HG03159 (cell line): ENCODE results near the gene USB1.
"Not testable (repeated sequence)": the region's sequence is repeated elsewhere in the genome, so short reads cannot be mapped to it uniquely, and the experiment has no call there.

Source experiments
- ATAC-seq: cut with Tn5 transposase; IDR thresholded peaks from one replicate; pipeline ENCODE4 v1.9.1; 2021; ENCODE audit warnings: mild to moderate bottlenecking, moderate library complexity; ENCODE audit not compliant: unreplicated experiment

Gene USB1

DNA sequence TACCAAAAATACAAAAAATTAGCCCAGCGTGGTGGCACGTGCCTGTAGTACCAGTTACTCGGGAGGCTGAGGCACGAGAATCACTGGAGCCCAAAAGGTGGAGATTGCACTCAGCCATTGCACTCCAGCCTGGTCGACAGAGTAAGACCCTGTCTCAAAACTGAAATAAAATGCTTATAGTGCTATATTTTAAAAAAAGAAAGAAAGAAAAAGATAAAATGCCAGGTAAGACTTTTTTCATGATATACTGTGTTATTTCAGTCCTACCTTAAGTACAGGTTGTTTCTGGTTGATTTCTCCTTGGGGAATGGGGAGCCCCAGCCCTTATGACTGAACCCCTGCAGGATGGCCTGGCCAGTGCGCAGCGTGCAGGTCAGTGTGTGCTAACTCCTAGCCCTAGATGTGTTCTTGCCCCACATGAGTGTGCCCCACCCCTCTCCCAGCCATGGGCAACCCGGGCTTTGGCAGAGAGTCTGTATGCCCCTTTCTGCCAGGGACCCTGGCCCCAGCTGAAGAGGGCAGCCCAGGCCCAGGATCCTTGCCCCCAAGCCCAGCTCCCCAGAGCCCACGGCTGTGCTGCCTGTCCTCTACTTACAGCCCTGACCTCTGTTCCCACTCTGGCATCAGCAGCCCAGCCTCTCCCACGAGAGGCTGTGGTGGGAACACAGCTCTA, 31.6 kb upstream of the USB1 start:
- no peak for ATAC-seq

DNA sequence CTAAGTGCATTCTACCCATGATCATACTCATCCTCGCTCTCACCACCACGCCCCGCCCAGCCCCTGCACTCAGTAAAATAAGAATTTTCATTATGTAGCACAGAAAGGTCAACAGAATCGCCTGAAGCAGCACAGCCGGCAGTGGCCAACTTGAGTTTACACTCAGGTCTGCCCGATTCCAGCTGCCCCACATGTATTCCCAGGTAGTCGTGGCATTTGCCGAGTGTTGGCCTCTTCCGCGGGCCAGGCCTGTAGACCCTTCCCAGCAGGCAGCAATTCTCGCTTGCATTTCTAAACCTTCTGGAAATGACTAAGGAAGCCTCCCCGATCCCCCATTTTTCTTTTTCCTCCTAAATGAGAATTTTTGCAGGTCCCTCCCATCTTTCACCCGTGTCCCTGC, 30.9 kb upstream of the USB1 start:
- no peak for ATAC-seq

DNA sequence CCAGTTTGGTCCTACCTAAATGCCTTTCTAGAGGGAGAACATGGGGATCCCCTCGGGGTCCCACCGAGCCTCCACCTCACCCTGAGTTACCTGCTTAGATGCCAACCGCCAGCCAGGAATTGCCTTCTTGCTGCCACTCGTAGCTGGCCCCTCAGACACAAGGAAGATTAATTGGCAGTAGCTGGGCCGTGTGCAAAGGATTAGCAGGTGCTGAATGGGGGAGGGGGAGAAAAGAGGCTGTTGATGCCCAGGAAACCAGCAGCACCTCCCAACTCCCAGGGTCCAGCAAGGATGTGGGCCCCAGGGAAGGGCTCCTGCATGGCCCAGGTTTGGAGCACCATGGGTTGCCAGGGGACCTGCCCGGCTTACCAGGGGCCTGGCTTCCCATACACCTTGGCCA, 30.2 kb upstream of the USB1 start, which contains the start of gene CNGB1:
Gene CNGB1 (minus strand): TSS at position 159 of the 400 bp plus-strand sequence. CDS start 3,842 bp downstream, outside the sequence.
- ATAC-seq = no peak

DNA sequence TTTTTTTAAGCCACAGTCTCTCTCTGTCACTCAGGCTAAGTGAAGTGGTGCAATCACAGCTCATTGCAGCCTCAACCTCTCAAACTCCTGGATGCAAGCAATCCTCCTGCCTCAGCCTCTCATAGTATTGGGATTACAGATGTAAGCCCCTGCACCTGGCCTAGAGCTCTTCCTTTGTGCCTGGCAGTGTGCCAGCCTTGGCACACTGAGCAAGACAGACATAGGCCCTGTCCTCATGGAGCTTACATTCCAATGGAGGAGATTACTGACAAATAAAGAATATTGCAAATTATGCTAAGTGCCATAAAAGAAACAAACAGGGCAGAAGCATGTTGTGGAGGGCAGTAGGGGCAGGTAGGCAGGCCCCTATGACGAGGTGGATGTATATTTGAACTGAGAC, 29.4 kb upstream of the USB1 start:
- ATAC-seq = no peak

DNA sequence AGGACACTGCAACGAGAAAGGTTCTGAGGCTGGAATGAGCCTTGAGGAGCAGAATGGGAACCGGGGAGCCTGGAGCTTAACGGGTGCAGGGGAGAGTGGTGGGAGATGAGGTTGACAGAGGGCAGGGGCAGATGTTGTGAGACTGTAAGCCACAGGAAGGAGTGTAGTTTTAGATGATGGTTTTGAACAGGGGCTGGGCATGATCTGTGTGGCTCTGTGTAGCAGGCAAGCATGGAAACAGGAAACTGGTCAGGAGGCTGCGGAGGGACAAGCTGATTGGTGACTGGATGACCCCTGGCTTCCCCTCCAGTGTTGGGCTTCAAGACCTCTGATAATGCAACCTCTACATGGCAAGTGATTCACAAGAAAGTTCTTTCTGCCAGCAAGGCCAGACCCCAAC, 28.9 kb upstream of the USB1 start:
- ATAC-seq = no peak

DNA sequence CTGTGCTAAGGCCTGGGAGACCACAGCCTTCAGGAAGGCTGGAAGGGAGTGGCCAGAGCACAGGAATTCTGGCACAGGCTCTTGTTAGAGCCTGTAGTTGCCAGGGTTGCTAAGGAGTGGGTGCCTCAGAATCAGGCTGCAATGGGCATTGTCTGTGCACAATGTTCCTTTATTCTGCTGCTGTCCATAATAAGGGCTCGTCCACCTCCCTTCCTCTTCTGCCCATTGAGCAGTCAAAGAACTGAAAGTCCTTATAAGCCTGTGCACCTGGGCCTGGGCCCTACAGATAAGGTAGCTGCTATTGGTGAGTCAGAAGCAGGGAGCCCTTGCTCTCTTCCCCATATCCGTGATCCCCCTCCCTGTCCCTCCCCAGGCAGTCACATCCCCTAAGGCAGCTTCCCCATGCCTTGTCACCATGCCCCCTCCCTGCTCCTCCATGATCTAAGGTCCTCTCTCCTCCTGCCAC, 24.8 kb upstream of the USB1 start:
- ATAC-seq = no peak

DNA sequence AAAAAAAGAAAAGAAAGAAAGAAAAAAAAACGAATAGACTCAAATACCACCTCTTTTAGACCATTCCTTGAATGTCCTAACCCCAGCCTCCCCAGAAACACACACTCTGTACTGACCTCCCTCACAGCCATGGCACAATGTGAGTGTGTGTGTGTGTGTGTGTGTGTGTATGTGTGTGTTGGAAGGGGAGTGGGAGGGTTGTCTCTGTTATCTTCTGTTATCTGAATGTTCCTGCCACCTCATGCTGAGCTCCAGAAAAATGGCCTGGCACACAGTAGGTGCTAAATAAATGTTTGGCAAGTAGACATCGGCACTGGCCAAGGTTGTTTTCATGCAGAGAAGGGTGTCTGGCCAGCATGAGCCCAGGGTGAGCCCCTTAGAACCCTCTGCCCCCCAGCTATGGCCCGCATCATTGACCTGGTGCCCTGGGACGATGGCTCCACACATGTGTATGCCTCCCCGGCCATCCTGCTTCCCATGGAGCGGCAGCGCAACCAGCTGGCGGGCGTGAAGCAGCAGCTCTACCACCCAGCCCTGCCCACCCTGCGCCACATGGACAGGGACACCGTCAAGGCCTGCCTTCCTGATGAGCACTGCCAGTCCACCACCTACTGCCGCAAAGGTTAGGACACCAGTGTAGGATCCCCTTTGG, 23.7 kb upstream of the USB1 start:
- no peak for ATAC-seq

DNA sequence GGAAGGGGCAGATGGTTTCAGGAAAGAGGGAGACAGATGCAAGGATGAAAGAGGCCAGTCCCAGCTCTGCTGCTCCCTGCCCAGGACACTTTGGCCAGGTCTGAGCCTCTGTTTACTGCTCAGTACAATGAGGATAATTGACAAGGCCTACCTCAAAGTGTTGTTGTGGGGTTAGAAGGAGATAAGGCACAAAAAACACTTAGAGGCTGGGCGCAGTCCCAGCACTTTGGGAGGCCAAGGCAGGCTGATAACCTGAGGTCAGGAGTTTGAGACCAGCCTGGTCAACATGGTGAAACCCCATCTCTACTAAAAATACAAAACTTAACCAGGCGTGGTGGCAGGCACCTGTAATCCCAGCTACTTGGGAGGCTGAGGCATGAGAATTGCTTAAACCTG, 23.1 kb upstream of the USB1 start:
- ATAC-seq = not testable (repeated sequence)

DNA sequence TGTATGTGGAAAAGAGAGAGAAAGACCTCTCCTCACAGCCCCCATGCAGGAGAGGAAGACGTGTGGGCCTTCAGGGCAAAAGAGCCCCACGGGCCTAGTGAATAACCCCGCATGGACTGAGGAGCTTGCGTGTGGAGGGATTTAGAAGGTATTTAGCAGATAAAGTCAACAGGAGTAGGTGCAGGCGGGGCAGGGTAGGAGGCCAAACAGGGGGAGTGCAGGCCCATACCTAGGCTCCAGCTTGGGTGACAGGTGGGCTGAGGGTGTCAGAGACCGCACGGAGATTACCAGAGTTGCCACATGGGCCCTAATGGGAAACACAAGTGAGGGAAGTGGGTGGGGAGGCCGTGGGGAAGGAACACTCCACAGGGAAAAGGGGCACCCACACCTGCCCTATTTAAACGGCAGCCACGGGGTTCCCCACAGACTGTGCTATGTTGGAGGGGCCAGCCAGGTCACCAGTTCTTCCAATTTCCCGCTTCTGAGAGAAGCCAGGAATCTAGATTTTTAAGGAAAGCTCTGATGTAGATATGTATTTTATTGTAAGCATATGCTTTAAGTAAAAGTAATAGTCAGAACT, 22.1 kb upstream of the USB1 start:
- ATAC-seq = no peak

DNA sequence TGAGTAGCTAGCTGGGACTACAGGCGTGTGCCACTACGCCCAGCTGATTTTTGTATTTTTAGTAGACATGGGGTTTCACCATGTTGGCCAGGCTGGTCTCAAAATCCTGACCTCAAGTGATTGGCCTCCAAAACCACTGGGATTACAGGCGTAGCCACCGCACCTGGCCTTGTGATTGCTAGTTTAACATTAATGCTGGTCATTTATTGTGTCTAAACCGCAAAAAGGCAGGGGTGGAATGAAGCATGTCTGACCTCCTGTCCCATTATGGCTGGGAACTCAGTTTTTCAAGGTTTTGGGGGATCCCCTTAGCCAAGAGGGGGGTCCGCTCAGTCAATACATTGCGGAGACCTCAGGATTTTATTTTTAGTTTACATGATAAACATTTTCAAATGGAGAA, 19.6 kb upstream of the USB1 start:
- ATAC-seq = no peak

DNA sequence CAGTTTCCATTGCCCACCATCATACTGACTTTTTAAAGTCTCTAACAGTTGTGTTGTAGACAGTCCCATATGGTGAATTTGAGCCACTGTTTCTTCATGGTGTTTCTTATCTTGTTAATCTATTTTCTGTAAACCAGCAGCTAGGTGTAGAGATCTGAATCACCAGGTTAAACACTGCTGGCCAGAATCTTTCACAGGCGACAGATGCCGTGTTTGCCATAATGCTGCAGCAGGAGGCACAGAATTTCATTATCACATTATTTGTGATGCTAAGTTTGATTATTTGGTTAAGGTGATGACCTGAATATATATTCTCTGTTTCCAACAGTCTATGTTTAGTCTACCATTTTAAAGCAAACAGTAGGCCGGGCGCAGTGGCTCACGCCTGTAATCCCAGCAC, 18.8 kb upstream of the USB1 start:
- no peak for ATAC-seq

DNA sequence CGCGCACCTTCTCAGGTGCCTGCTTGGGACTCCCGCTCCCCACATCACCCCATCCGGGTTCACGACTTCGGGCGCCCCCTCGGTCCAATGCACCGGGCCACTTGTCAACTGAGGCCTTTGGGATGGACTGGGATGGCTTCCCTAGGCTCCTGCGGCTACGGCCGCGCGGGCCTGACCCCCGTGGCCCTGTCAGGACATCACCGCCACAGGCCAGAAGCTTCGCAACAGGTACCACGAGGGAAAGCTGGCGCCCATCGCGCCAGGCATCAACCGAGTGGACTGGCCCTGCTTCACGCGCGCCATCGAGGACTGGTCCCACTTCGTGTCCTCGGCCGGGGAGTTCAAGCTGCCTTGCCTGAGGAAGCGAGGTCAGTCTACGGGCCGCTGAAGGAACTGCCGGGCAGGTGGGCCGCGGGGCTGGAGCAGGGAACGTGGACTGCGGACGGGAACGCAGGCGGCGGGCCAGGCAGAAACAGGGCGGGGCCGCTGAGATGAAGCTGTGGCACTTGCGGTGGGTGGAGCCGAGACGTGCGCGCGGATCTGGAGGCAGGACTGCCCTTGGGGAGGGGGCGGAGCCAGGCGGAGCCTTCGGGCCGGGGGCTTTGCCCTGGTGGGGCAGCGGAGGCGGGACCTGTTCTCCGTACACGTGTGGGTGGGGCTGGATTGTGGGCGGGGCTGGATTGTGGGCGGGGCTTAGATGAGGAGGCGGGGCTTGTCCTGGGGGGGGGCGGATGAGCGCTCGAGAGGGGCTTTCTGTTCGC, 16.6 kb upstream of the USB1 start:
- ATAC-seq = peak; percentile 85

DNA sequence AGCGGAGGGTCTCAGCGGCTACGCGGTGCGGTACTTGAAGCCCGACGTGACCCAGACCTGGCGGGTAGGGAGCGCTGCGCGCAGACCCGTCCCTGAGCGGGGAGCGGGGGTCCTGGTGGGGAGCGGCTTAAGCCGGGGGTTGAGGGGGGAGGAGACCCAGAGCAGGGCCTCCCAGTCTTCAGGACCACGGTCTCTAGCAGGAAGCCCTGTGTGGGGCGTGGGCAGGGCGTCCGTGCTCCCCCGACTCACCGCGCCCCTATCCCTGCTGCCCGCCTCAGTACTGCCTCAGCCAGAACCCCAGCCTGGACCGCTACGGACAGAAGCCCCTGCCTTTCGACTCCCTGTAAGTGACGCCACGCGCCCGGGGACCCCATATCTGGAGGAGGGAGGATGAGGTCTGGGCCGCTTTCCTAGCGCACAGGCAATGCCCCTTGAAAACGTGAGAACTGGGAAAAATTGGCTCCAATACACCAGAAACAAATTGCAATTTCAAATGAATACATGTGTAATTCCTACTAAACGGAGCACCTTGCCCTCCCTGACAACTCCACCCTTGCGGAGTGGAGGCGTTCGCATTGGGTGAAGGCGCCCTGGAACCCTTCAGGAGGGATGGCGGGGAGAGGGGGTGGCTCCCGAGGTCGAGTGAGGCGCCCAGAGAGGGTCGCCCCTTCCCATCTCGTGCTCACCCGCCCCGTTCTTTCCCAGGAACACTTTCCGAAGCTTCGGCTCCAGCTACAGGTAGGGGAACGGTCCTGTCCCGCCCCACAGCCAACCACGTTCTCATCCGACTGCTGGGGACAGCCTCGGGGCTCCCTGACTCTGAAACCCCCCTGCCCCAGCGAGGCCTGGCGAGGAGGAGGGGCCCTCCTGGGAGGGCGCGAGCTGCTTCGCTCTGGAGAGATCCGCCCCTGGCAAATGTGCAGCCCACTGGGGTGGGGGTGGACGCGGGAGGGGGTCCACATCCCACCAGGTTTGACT, 15.7 kb upstream of the USB1 start:
- peak; percentile 16 for ATAC-seq

DNA sequence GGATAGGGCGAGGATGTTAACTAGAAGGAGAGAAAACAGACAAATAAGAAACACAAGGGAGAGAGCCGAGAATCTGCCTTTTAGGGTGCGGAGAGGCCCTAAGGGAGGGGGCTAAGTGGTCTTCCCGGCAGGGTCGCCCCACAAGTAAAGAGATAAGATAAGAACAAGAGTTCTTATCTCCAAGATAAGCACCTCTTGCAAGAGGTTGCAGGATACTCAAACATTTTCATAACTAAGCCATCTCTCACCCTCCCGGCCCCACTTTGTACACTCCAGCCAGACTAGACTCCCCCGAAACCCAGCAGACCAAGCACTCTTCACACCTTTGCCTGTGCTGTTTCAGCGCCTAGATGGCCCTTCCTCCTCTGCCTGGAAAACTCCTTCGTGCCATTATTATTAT, 15.0 kb upstream of the USB1 start:
- ATAC-seq = no peak

DNA sequence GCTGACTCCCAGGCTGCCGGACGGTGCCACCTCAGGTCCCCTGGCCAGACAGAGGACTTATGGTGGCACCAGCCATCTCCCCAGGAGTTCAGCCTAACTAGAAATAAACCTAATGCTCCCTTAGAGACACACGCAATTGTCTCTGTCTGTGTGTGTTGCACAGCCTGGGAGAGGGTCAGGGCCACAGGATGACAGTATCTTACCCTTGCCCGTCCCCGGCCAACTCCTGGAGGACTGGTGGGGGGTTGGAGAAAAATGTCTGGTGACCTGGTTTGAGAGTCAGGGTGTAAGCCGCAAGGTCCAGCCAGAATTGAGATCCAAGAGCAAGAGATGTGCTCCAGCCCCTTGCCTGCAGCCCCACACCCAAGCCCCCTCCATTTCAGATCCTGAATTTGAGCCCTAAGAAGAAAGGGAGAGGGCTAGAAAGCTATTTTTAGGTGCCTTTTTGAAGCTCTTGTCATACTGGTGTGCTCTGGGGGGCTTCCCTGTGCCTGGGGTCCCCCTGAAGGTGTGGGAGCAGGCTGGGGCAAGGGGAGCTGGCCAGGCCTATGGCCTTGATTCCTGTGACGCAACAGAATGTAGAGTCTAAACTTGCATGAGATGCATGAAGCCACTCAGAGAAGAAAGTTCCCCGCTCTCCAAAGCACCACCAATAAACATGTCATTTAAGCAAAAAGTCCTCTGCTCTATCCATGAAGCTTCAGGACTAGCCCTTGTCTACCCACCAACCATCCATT, 13.6 kb upstream of the USB1 start:
- ATAC-seq = no peak

DNA sequence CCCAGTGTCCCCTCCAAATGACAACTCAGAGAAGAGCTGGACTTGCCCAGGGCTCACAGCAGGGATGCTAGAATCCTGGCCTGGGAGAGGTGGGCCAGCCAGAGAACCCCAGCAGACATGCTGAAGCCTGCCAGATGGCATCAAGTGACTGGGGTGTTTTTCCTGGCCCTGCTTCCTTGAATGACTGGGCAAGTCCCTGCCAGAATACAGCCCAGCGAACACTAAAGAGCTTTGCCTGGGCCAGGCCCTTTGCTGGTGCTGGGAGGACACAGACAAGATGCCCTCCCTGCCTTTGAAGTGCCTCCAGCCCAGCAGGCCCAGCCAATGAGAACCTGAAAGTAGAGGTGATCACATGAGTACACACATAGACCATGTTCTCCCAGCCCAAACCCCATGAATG, 12.3 kb upstream of the USB1 start:
- no peak for ATAC-seq

DNA sequence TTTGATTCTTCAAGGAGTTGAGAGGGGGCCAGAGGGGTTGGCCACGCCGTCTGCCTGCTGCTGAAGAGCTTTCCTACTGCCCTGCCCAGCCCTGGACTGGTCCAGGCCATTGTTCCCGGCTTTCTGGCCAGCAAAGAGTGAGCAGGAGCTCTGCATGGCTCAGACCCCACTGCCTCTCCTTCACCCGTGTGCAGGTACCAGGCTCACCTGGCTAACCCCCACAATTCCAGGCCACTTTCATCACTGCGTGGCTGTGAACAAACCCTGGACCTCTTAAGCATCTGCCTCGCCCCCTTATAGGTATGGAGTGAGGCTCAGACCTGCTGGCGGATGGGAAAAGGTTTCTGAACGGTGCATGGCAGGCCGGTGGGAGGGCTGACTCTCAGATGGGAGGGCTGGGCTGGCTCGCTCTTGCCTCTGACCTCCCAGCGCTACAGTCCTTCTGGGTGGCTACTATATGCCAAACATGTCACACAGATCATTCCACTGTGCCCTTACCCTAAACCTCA, 9.6 kb upstream of the USB1 start:
- no peak for ATAC-seq

DNA sequence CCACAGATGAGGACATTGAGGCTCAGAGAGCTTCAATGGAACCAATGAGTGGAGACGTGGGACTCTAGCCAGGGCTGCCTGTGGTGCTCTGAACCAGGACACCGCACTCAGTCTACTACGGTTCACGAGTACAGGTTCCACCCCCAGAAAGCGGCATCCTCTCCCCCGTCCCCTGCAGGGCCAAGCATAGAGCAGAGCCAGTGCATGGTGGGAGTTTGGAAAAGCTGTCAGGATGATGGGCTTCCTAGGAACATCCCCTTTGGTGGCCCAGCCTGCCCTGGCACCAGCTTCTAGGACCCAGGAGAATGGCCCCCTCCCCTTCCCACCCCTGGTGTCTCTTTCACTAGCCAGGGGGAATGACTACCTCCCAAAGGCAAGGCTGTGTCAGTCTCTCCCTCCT, 9.1 kb upstream of the USB1 start:
- ATAC-seq = no peak

DNA sequence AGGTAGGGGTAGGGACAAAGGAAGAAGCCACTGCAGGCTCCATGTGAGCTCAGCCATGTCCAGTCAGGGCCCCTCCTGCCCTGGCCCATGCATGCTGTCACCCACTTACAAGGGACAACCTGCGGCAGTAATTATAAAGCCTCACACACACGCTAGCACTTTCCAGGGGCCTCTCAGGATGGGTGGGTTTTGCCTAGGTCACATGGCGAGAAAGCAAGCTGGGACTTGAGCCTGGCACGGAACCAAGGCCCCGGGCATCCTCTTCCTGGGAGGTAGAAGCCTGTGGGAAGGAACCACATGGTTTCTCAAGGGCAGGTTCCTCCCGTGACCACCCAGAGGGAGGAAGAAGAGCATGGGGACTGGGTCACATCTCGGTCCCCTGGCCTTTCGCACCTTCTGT, 7.8 kb upstream of the USB1 start:
- no peak for ATAC-seq

DNA sequence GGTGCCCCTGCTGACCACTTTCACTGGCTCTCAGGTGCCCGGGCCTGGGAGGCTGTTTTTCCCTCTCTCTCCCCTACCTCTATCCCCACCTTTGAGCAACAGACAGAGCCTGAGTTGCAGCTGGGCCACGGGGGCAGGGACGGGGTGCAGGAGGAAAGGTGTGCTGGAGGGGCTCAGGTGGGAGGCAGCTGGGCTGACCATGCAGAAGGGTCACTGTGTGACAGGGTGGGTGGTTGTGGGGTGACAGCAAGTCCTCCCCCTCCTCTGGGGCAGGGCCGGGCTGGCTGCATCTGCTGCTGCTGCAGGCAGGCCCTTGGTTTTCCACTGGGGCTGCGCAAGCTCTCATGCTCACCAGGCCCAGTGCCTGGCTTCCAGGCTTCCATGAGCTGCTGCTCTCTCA, 7.3 kb upstream of the USB1 start:
- no peak for ATAC-seq
